GM21528 (cell line): ENCODE results near the gene PRSS27.
A peak's percentile ranks its signal among the peaks of the same experiment; 100 is the strongest.
"Not testable (repeated sequence)": the region's sequence is repeated elsewhere in the genome, so short reads cannot be mapped to it uniquely, and the experiment has no call there.

Experiments used
- ATAC-seq: cut with Tn5 transposase; IDR thresholded peaks from one replicate; pipeline ENCODE4 v1.9.1; 2021; ENCODE audit warnings: mild to moderate bottlenecking, moderate library complexity; ENCODE audit not compliant: unreplicated experiment, low FRiP score

The PRSS27 gene

DNA sequence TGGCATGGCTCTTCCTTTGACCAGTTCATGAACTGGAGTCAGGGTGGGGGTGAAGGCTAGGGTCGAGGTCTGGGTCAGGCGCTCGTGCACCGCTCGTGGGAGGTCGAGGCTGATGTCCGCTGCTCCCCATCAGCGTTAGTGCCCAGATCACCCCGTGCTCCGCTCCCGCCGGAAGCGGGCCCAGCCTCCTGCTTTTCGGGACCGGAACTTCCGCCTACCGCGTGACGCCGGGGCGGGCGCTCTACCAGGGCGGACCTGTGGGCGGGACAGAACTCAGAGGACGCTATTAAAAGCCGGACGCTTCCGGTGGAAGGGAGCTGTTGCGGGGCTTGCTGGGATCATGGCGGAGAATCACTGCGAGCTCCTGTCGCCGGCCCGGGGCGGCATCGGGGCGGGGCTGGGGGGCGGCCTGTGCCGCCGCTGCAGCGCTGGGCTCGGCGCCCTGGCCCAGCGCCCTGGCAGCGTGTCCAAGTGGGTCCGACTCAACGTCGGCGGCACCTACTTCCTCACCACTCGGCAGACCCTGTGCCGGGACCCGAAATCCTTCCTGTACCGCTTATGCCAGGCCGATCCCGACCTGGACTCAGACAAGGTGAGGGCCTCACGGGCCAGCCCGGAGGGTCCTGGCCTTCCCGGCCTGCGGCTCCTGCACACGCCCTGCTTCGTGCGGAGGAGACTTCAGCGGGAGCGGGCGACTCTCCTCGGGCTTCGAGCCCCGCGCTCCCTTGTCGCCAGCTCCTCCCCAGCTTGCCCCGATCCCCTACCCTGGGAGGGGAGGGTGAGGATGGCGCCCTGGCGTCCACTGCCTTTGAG is 37.6 kb downstream of the PRSS27 start, which contains the start of gene KCTD5:
TSS of gene KCTD5 (plus strand) at position 315 of the 813 bp plus-strand sequence. CDS start at position 341, 26 bp downstream.
- peak; percentile 59 for ATAC-seq

- ATAC-seq: not testable (repeated sequence)
Observed at GRCh38 chr16:2680360-2680759, 39.7 kb downstream of the PRSS27 start.

DNA sequence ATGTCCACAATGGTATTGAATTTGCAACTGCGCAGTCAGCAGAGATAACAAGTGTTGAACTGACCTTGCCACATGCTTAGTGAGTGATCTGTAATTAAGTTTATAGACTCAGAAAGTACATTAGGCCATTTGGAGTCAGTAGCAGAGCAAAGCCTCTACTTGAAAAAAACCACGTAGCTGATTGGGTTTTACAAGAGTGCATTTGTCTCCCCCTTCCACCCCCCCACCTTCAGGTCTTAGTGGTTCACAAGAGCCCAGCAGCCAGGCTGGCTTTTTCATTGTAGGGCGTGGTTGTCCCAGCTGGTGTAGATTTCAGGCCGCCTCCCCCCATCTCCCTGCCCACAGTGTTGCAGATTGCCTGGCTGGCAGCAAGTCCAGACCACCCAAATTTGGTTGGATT is 40.1 kb downstream of the PRSS27 start:
- not testable (repeated sequence) for ATAC-seq

DNA sequence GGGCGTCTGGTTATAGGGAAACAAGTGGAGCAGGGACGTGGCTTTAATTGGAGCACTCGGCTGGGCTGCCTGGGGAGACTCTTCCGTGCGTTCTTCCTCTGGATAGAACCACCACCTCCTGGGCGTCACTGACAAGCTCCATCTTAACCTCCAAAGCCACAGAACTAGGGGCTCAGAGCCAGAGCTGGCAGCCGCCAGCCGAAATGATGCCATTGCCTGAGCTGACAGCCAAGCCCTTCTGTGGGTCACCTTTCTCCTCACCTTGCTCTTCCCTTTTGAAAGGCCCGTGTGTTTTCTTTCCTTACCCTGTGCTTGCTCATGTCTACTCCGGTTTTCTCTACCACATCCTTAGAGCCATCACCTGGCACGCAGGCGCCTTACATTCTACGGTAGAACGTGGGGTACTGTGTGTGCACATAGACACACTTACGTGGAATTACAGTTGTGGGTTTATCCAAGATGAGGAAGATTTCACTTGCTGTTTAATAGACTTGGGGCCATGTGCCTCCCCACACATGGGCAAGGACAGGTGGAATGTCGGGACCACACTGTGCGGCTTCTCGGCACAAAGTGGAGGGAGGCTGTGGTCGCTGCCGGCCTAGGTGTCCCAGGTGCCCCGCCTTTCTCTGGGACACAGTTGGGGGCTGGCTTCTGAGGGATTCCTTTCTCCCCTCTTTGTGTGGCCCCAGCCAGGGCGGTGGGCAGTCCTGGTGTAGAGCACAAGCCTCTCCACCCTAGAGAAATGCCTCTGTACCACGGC is 41.6 kb downstream of the PRSS27 start:
- ATAC-seq: not testable (repeated sequence)

DNA sequence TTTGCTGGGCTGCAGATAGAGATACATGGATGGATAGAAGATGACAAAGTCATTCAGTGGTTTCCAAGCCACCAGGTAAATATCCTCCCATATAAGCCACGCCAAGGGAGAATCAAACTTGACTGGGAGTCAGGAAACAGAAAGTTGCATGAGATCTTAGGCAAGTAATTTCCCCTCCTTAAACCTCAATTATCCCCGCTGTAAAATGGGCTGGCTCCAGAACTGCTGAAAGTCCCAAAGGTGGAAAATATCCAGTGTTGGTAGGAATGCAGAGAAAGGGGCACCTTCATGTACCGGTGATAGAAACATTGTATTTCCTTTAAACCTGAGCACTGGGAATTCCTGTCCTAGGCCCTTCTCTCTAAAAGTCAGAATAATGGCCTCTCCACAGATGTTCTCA is 43.1 kb downstream of the PRSS27 start:
- ATAC-seq: not testable (repeated sequence)

DNA sequence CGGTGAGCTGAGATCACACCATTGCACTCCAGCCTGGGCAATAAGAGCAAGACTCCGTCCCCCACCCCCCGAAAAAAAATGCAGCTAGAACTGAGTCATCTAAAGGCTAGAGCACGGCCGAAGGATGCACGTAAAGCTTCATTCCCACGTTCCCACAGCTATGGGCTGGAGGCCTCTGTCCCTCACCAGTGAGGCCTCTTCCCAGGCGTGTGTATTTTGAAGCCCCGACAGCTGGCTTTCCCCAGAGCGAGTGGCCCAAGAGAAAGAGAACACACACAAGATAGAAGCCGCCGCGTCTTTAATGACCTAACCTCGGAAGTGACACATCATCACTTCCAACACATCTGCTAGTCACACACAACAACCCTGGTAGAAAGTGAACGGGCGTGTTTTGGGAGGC is 44.3 kb downstream of the PRSS27 start:
- ATAC-seq: no peak

DNA sequence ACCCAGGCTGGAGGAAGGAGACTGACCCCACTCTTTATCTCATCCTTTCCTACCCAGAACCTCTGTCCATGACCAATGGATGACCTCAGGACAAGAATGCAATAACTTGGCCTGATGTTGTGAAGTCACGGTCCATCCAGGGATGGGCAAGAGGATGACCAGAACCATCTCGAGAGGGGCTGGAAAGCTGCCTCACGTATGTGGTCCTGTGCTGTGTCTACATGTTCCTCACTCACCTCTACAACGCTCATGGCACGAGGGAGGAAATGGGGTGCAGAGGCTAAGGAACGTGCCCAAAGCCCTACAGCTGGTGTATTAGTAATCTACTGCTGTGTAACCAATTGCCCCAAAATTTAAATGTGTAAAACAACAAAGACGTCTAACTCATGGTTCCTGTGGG is 45.0 kb downstream of the PRSS27 start:
- no peak for ATAC-seq

GRCh38 chr16:2673066-2673999 is 46.7 kb downstream of the PRSS27 start:
- peak; percentile 84 for ATAC-seq

GRCh38 chr16:2671741-2672140 is 48.3 kb downstream of the PRSS27 start:
- ATAC-seq: no peak

DNA sequence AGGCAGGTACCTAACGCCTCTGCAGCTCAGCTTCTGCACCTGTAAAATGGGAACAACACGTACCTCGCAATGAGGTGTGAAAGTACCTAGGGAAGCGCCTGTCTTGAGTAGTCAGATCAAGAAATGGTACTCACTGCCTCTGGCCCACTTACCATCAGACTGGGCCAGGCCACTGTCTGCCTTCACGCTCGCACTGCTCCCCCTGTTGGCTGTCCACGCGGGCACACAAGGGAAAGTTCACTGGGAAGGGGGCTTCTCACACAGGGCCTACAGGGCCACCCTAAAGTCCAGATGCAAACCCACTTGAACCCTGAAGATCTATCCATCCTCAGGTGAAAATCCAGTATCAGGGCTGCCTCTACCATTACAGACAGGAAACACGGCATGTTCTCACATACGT is 48.8 kb downstream of the PRSS27 start:
- not testable (repeated sequence) for ATAC-seq

DNA sequence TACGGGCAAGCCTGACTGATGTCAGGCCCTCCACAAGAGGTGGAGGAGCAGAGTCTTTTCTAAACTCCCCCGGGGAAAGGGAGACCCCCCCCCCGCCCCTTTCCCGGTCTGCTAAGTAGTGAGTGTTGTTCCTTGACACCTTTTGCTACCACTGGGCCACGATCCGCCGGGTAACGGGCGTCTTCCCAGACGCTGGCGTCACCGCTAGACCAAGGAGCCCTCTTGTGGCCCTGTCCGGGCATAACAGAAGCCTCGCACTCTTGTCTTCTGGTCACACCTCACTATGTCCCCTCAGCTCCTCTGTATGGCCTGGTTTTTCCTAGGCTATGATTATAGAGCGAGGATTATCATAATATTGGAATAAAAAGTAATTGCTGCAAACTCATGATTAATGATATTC is 50.0 kb downstream of the PRSS27 start:
- ATAC-seq: not testable (repeated sequence)

DNA sequence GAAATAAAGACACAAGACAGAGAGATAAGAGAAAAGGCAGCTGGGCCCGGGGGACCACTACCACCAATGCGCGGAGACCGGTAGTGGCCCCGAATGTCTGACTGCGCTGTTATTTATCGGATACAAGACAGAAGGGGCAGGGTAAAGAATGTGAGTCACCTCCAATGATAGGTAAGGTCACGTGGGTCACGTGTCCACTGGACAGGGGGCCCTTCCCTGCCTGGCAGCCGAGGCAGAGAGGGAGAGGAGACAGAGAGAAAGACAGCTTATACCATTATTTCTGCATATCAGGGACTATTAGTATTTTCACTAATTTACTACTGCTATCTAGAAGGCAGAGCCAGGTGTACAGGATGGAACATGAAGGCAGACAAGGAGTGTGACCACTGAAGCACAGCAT is 50.4 kb downstream of the PRSS27 start:
- not testable (repeated sequence) for ATAC-seq

DNA sequence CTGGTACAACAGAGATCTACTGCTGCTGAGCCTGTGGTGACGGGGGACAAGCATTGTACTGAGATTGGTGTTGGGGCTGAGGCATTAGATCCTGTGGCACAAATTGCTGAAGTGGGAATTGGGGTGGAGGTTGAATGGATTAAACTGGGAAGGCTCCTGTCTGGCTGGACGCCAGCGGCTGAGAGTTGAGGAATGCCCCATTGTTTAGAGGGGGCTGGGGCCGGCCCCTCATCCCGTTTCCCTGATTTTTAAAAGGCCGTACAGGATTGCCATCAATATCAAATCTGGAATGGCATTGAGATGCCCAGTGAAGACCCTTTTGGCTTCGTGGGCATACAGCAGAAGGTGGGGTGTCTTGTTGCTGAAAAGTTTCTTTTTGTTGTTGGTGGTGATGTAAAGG is 53.4 kb downstream of the PRSS27 start:
- not testable (repeated sequence) for ATAC-seq

DNA sequence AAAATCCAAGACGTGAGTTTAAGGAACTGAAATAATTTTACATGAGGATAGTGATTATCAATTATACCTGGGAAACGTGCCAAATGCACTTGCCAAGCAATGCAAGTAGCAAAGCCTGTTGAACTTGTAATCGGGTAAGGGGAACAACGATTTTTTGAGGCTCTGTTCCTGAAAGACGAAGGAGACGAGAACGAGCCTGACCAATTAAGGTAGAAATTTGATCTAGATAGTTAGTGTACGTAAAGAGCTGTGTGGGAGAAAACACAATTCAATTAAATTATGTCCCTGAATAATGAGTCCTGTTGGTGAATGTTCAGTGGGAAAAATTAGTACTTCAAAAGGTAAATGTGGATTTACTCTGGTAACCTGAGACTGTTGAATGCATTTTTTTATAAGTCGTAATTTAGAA is 55.4 kb downstream of the PRSS27 start:
- ATAC-seq: no peak

- no peak for ATAC-seq
Observed at GRCh38 chr16:2663553-2664546, 56.2 kb downstream of the PRSS27 start.
